Lower lobe of right lung (tissue), 2 donors: ENCODE results near the gene PLA2G7. TPM values are rescaled to one million over a fixed set of nuclear protein-coding genes. Genes with fewer than 3 reads are reported as not detected.

Experiments
- ATAC-seq, 2 donors: fragments of 200-7000 bp; cut with Tn5 transposase; one replicate each; pipeline ENCODE4 v1.9.1; 2020 to 2022; ENCODE audit warnings: mild to moderate bottlenecking in 2 of 2, moderate library complexity in 2 of 2
- DNase-seq: peaks from one replicate; pipeline ENCODE4 v3.0.0-alpha.2; 2020
- H3K27ac ChIP-seq: fragments of 200-600 bp; one replicate; pipeline ENCODE4 v1.8.0; 2022
- H3K27me3 ChIP-seq: fragments of 200-600 bp; one replicate; pipeline ENCODE4 v1.8.0; 2022; ENCODE audit warnings: low read depth
- H3K36me3 ChIP-seq: fragments of 200-600 bp; one replicate; pipeline ENCODE4 v1.8.0; 2022; ENCODE audit warnings: mild to moderate bottlenecking
- H3K4me1 ChIP-seq: fragments of 200-600 bp; one replicate; pipeline ENCODE4 v1.8.0; 2022
- H3K4me3 ChIP-seq: fragments of 200-600 bp; one replicate; pipeline ENCODE4 v1.8.0; 2022; ENCODE audit warnings: mild to moderate bottlenecking
- H3K9me3 ChIP-seq: fragments of 200-600 bp; one replicate; pipeline ENCODE4 v1.8.0; 2022
- CTCF ChIP-seq: fragments of 200-600 bp; IDR thresholded peaks from one replicate; pipeline ENCODE4 v1.8.0; 2022; ENCODE audit warnings: antibody characterized with exemption, mild to moderate bottlenecking
- intact Hi-C: fragments of 100-400 bp; cut with DNase I; formaldehyde crosslinking; loops from one replicate; pipeline ENCODE4 v1.11.0; 2022
- total RNA-seq: library from RNA; stranded (reverse); fragmentation: NEBNext Ultra II Directional; extraction: Animal tissue kit (Norgen Biotek cat#: 25700); gene quantifications from one replicate; pipeline ENCODE4 v1.2.1, GENCODE V29; 2021
- donor health status: DM: no; HTN: yes; CAD: no; lungs with severe emphysema.

Gene PLA2G7
- total RNA-seq, 1 donor from 2014 or later = 20.0 TPM

- Histone ChIP-seq H3K36me3 (no peaks in the 10 kb centered on the region), H3K27me3 (no peaks in the 10 kb centered on the region), H3K9me3 (no peaks in the 10 kb centered on the region), H3K4me1 (no peaks in the 10 kb centered on the region), H3K4me3 (no peak overlapping the region), H3K27ac (no peak overlapping the region)
- TF ChIP-seq CTCF = no peak
- intact Hi-C loops = no loop called here
- DNase-seq (no peak), ATAC-seq (no peak)
Observed at GRCh38 chr6:46763466-46763865, 28.3 kb upstream of the PLA2G7 start.

- Histone ChIP-seq H3K9me3 (no peaks in the 10 kb centered on the region), H3K27ac (no peak overlapping the region), H3K36me3 (no peaks in the 10 kb centered on the region), H3K4me3 (no peak overlapping the region), H3K27me3 (no peaks in the 10 kb centered on the region), H3K4me1 (peaks cover 4% of the 10 kb centered on the region)
- ATAC-seq (no peak), DNase-seq (no peak)
- intact Hi-C loops = no loop called here
- no peak for TF ChIP-seq CTCF
Observed at GRCh38 chr6:46760925-46761324, 25.8 kb upstream of the PLA2G7 start.

GRCh38 chr6:46758960-46759753 lies 24.0 kb upstream of the PLA2G7 start:
- Histone ChIP-seq H3K27ac (no peak overlapping the region), H3K4me3 (no peak overlapping the region), H3K4me1 (peaks cover 4% of the 10 kb centered on the region), H3K27me3 (no peaks in the 10 kb centered on the region), H3K9me3 (no peaks in the 10 kb centered on the region), H3K36me3 (no peaks in the 10 kb centered on the region)
- DNase-seq (no peak), ATAC-seq (no peak)
- intact Hi-C loops = no loop called here
- TF ChIP-seq CTCF = no peak

GRCh38 chr6:46757214-46757596 lies 22.0 kb upstream of the PLA2G7 start:
- Histone ChIP-seq H3K36me3 (no peaks in the 10 kb centered on the region), H3K9me3 (no peaks in the 10 kb centered on the region), H3K4me1 (peaks cover 4% of the 10 kb centered on the region), H3K27ac (no peak overlapping the region), H3K27me3 (no peaks in the 10 kb centered on the region), H3K4me3 (no peak overlapping the region)
- DNase-seq = no peak
- TF ChIP-seq CTCF = no peak
- intact Hi-C loops = no loop called here
- peak in 1 of 2 donors; percentile 55 for ATAC-seq

GRCh38 chr6:46756469-46757213 lies 21.5 kb upstream of the PLA2G7 start:
- Histone ChIP-seq H3K4me1 (peaks cover 4% of the 10 kb centered on the region), H3K4me3 (no peak overlapping the region), H3K36me3 (no peaks in the 10 kb centered on the region), H3K27me3 (no peaks in the 10 kb centered on the region), H3K27ac (no peak overlapping the region), H3K9me3 (no peaks in the 10 kb centered on the region)
- intact Hi-C loops = no loop called here
- no peak for ATAC-seq
- no peak for DNase-seq
- no peak for TF ChIP-seq CTCF
